Hepatocyte (in vitro differentiated cells): Measurements from ENCODE around the gene TMED9. TPM values are rescaled to one million over a fixed set of nuclear protein-coding genes. Genes with fewer than 3 reads are reported as not detected.

Source experiments
- DNase-seq: peaks from one replicate; pipeline ENCODE4 v3.0.0-alpha.2; 2016; ENCODE audit warnings: low spot score
- H2AFZ ChIP-seq: fragments of 200-600 bp; sonication (generic); 2 replicates; pipeline ENCODE4 v1.6.0; 2016; ENCODE audit warnings: antibody characterized with exemption, mild to moderate bottlenecking
- H3K27ac ChIP-seq: fragments of 200-600 bp; sonication (generic); 2 replicates; pipeline ENCODE4 v1.5.1; 2016; ENCODE audit warnings: mild to moderate bottlenecking
- H3K27me3 ChIP-seq: fragments of 200-600 bp; sonication (generic); 2 replicates; pipeline ENCODE4 v1.6.1; 2016
- H3K36me3 ChIP-seq: fragments of 200-600 bp; sonication (generic); replicated peaks from 2 replicates; pipeline ENCODE4 v1.5.1; 2016; ENCODE audit warnings: low read depth; ENCODE audit not compliant: insufficient read depth
- H3K4me1 ChIP-seq: fragments of 200-600 bp; sonication (generic); 2 replicates; pipeline ENCODE4 v1.5.1; 2016; ENCODE audit warnings: mild to moderate bottlenecking, moderate library complexity; ENCODE audit not compliant: insufficient read depth
- H3K4me2 ChIP-seq: fragments of 200-600 bp; sonication (generic); 2 replicates; pipeline ENCODE4 v1.6.0; 2016
- H3K4me3 ChIP-seq: fragments of 200-600 bp; sonication (generic); 2 replicates; pipeline ENCODE4 v1.5.1; 2016; ENCODE audit warnings: mild to moderate bottlenecking
- H3K79me2 ChIP-seq: fragments of 200-600 bp; sonication (generic); 2 replicates; pipeline ENCODE4 v1.6.0; 2017; ENCODE audit warnings: mild to moderate bottlenecking
- H3K9me2 ChIP-seq: fragments of 200-600 bp; sonication (generic); replicated peaks from 2 replicates; pipeline ENCODE4 v1.6.0; 2017; ENCODE audit warnings: mild to moderate bottlenecking; ENCODE audit not compliant: insufficient read depth
- H3K9me3 ChIP-seq: fragments of 200-600 bp; sonication (generic); 2 replicates; pipeline ENCODE4 v1.5.1; 2016; ENCODE audit warnings: low read depth, mild to moderate bottlenecking
- H4K20me1 ChIP-seq: fragments of 200-600 bp; sonication (generic); 2 replicates; pipeline ENCODE4 v1.6.0; 2016; ENCODE audit warnings: mild to moderate bottlenecking; ENCODE audit not compliant: insufficient read depth, poor library complexity, severe bottlenecking
- CTCF ChIP-seq: fragments of 200-600 bp; sonication (generic); IDR thresholded peaks from 2 replicates; pipeline ENCODE4 v1.5.1; 2016; ENCODE audit warnings: antibody characterized with exemption, mild to moderate bottlenecking; ENCODE audit not compliant: poor library complexity
- EZH2 ChIP-seq: fragments of 200-600 bp; sonication (generic); IDR thresholded peaks from 2 replicates; pipeline ENCODE4 v1.6.1; 2016; ENCODE audit warnings: antibody characterized with exemption, mild to moderate bottlenecking, borderline replicate concordance
- EZH2phosphoT487 ChIP-seq: fragments of 200-600 bp; sonication (generic); IDR thresholded peaks from one replicate; pipeline ENCODE4 v1.6.1; 2018; ENCODE audit warnings: antibody characterized with exemption, mild to moderate bottlenecking, low read depth, moderate library complexity; ENCODE audit not compliant: unreplicated experiment, severe bottlenecking
- WGBS: methylation state at CpG from one replicate; pipeline ENCODE4 v1.1.6; 2016; ENCODE audit warnings: low lambda C conversion rate; ENCODE audit errors: missing lambda C conversion rate; 5-methylcytosine and 5-hydroxymethylcytosine counted together
- polyA plus RNA-seq: library from polyadenylated mRNA; unstranded; fragments of >200 nt; fragmentation: Nextera tagmentation; extraction: Ambion mirVana; gene quantifications from 2 replicates; pipeline ENCODE4 v1.2.1, GENCODE V29; 2016
- total RNA-seq: library from RNA; depleted of rRNA; stranded (reverse); fragments of >200 nt; gene quantifications from 2 replicates; pipeline ENCODE4 v1.2.3, GENCODE V29; 2014

The TMED9 gene
- total and polyA plus RNA-seq, 2 experiments from 2014 or later, result 187 to 512 TPM

GRCh38 chr5:177605078-177605477 is 13.1 kb downstream of the TMED9 start:
- no peaks in the 10 kb centered on the region for H3K36me3 ChIP-seq
- WGBS, result 89% methylated on average over 5 of the region's 5 CpGs

GRCh38 chr5:177605667-177606066 is 13.7 kb downstream of the TMED9 start:
- Histone ChIP-seq H3K4me3 (no peak overlapping the region), H3K9me3 (no peaks in the 10 kb centered on the region), H3K4me1 (peaks cover 9% of the 10 kb centered on the region), H3K4me2 (no peak overlapping the region), H4K20me1 (no peaks in the 10 kb centered on the region), H2AFZ (no peak overlapping the region), H3K9me2 (no peaks in the 10 kb centered on the region), H3K27ac (no peak overlapping the region), H3K36me3 (no peaks in the 10 kb centered on the region), H3K27me3 (no peaks in the 10 kb centered on the region), H3K79me2 (peaks cover 19% of the 10 kb centered on the region)
- WGBS, result 82% methylated on average over 6 of the region's 6 CpGs
- no peak for TF ChIP-seq EZH2
- no peak for TF ChIP-seq EZH2phosphoT487
- no peak for TF ChIP-seq CTCF
- no peak for DNase-seq

More at GRCh38 chr5:177605078-177605477, 13.1 kb downstream of the TMED9 start:
- Histone ChIP-seq H3K79me2 (peaks cover 21% of the 10 kb centered on the region), H3K9me2 (no peaks in the 10 kb centered on the region), H4K20me1 (no peaks in the 10 kb centered on the region), H3K4me3 (no peak overlapping the region), H3K27ac (no peak overlapping the region), H3K9me3 (no peaks in the 10 kb centered on the region), H3K4me2 (no peak overlapping the region), H3K4me1 (peaks cover 9% of the 10 kb centered on the region), H2AFZ (no peak overlapping the region), H3K27me3 (no peaks in the 10 kb centered on the region)
- no peak for TF ChIP-seq CTCF
- no peak for TF ChIP-seq EZH2
- DNase-seq, result no peak

- no peak overlapping the region for H3K4me2 ChIP-seq
- no peak for TF ChIP-seq EZH2phosphoT487
- TF ChIP-seq EZH2, result no peak
- no peak for TF ChIP-seq CTCF
- no peak overlapping the region for H3K4me3 ChIP-seq
- H3K9me2 ChIP-seq, result no peaks in the 10 kb centered on the region
- 91% methylated on average over 22 of the region's 22 CpGs for WGBS
- peaks cover 2% of the 10 kb centered on the region for H3K4me1 ChIP-seq
- H3K27ac ChIP-seq, result no peak overlapping the region
- H4K20me1 ChIP-seq, result no peaks in the 10 kb centered on the region
- H3K79me2 ChIP-seq, result peaks cover 12% of the 10 kb centered on the region
- no peaks in the 10 kb centered on the region for H3K9me3 ChIP-seq
- no peaks in the 10 kb centered on the region for H3K36me3 ChIP-seq
- no peak for DNase-seq
- H2AFZ ChIP-seq, result no peak overlapping the region
- no peaks in the 10 kb centered on the region for H3K27me3 ChIP-seq
These were observed 14.4 kb downstream of the TMED9 start for GRCh38 chr5:177606071-177607051.
